NCI-H187 treated with DMSO at 0.1 percent for 48 hours (cell line): ENCODE measurements around the gene KCNN4.
"Not testable (repeated sequence)": the region's sequence is repeated elsewhere in the genome, so short reads cannot be mapped to it uniquely, and the experiment has no call there.

ENCODE experiments used
- DNase-seq: peaks from one replicate; lab custom pipeline; 2025; lab: John Stamatoyannopoulos, UW

KCNN4 gene

DNA sequence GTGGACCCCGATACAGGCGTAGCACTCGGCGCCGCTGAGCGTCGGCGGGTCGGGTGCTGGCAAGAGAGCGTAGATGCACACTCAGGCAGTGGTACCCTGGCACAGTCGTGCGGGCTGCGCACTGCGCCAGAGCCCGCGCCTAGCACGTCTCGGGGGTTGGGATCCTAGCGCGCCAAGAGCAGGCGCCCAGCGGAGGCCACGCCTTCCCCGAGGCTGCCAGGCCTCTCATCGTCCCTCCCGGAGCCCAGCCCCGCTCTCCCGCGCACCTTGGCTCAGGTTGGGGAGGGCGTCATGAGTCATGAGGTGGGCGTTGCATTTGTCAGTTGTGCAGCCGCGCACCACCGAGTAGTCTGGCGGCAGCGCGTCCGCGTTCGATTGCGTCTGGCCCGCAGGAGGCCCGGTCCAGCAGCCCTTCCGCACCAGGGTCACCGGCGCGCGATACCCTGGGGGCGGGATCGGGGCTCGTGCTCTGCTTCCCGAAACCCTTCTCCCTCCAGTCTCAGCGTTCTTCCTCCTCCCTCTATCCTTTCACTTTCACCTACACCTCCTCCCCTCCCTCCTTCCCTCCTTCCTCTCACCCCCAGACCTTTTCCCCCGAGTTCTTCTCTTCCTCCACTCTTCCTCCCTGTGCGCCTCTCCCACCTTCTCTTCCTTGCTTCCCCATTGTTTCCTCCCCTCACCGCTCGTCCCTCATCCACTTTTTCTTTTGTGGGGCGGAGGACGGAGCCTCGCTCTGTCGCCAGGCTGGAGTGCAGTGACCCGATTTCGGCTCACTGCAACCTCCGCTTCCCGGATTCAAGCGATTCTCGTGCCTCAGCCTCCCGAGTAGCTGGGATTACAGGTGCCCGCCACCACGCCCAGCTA lies 18.0 kb upstream of the KCNN4 start:
- DNase-seq: no peak

DNA sequence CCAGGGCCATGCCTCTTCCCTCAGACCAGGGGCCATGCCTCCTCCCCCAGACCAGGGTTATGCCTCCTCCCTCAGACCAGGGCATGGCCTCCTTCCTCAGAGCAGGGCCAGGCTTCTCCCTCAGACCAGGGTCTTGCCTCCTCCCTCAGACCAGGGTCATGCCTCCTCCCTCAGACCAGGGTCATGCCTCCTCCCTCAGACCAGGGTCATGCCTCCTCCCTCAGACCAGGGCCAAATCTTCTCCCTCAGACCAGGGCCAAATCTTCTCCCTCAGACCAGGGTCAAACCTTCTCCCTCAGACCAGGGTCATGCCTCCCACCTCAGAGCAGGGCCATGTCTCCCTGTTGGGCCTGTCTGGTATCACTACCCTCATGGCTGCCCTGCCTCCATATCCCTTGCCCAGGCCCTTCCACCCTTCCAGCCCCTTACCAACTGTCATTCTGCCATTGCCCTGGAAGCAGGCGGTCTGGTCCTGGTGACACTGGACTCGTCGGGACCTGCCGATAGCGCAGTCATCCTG lies 17.3 kb upstream of the KCNN4 start:
- DNase-seq: no peak

DNA sequence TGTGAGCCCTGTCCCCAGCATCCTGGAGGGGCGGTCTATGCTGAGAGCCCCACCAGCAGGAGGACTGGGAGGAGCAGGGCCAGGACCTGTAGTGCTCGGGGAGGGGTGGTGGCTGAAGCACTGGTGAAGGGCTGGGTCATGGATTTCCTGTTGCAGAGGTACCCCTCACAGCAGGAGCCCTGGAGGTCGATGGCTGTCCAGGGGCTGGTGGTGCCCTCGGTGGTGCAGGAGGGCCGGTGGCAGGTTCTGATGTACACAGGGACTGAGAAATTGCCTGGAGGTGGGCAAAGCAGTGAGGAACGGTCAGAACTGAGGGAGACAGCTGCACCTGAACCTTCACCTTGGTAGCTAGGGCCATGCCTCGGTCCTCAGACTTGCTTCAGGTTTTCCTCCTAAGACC lies 16.8 kb upstream of the KCNN4 start:
- no peak for DNase-seq

DNA sequence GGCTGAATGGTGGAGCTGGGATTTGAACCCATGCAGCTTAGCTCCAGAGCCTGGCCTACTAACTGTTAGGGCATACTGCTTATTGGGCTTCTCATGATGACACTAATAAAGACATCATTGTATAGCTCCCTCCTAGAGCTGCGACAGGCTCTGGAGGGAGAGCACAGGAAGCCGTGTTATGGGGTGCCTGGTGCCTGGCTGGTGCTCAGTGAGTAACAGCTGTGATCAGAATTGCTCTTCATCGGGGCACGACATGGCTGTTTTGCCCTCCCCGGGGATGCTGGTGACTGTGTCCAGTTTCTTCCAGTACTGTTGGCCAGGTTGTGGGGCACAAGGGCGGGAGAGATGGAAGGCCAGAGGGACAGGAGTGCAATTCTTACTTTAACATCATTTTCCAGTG lies 16.3 kb upstream of the KCNN4 start:
- DNase-seq: no peak

DNA sequence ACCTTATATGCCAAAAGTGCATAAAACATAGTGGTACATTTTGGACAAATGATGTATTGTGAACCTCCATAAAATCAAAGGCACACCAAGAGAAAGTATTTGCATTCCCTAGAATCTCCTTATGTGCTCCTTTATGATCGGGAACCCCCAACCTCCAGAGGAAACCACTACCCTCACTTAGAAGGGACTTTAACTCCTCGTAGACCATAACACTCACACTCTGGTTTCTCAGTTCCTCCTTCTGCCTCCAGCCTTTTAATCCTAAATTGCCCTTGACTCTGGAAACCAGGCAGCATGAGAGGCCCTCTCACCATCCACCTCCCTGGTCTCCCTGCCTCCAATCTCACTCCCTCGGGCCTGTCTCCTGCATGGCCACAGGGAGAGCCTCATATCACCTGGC lies 9.8 kb upstream of the KCNN4 start:
- no peak for DNase-seq

DNA sequence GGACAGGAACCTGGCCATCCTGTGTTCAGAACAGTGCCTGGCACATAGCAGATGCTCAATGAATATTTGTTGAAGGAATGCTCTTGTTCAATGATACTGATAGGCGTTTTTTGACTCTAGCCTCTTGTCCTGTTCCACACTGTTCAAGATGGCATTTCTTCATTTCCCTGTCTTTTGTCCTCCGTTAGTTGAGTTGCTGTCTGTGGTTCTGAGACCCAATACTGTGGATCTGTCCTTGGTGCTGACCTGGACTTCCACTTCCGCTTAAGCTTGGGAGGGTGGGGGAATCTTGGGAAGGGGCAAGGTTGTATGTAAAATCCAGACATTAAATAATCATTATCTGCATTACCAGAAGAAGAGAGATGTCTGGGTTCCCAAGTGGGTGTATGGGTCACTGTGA lies 8.3 kb upstream of the KCNN4 start:
- no peak for DNase-seq

DNA sequence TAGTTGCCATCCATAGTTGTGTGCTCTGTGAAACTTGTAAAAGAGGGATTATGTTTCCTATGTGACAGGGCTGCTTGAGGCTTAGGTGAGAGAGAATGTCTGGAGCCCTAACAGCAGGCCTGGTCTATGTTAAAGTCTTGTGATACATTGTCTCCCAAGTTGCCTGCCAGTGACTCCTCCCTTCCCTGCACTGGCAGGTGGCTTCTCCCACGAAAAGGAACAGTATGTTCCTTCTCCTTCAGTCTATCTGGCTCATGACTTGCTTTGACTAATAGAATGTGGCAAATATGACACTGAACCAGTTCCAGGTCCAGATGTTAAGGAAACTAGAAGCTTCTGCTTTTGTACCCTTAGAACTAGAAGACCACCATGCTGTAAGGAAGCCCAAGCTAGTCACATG lies 5.9 kb upstream of the KCNN4 start:
- no peak for DNase-seq

DNA sequence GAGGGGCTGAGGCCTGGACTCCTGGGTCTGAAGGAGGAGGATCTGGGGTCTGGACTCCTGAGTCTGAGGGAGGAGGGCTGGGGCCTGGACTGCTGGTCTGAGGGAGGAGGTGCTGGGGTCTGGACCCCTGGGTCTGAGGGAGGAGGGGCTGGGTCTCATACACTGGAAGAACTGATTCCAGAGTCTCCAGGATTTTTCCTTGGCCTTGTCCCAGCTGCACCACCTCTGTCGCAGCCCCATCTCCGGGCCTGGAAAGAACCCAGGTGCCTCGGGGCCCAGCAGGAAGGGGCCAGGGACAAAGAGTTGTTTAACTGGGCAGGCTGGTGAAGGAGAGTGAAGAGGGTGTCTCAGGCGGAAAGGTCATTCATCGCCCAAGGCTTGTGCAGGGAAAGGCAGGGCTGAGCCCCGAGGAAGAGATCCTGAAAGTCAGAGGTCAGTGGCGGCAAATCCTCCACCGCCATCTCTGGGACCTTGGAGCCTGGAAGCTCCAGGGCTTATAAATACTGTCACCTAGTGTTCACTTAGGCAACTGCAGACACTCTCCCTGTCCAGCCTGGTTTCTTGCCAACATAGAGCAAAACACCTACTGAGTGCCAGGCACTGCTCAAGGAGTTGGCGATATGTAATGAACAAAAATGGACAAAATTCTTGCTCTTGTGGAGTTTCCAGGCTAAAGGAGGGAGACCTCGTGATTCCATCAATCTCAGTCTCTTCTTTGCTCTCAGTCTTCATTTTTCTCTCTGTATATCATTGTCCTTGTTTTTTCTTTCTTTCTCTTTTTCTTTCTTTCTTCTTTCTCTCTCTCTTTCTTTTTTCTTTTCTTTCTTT lies 4.4 kb upstream of the KCNN4 start:
- DNase-seq: peak; percentile 30

DNA sequence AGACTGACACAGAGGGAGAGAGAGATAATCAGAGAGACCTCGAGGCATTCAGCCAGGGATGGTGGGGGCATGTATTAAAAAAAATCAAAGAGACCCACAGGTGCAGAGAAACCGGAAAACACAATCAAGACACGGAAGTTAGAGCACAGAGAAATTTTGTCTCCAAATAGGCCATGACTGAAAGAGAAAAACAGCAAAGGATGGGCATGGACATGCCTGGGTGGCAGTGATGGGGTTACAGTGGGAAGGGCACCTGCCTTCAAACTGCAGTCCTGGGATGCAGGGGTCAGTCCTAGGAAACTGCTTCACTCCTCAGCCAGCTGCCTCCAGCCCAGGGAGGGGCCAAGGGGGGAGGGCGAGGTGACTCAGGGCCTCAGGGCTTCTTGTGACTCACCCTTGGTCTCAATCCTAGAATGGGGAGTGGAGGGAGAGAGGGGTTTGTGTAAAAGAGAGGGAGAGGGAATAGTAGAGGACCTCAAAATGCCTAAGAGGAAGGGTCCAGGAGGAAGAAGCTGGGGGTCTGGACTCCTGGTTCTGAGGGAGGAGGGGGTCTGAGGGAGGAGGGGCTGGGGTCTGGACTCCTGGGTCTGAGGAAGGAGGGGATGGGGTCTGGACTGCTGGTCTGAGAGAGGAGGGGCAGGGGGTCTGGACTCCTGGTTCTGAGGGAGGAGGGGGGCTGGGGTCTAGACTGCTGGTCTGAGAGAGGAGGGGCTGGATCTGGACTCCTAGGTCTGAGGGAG lies 3.6 kb upstream of the KCNN4 start:
- DNase-seq: no peak

DNA sequence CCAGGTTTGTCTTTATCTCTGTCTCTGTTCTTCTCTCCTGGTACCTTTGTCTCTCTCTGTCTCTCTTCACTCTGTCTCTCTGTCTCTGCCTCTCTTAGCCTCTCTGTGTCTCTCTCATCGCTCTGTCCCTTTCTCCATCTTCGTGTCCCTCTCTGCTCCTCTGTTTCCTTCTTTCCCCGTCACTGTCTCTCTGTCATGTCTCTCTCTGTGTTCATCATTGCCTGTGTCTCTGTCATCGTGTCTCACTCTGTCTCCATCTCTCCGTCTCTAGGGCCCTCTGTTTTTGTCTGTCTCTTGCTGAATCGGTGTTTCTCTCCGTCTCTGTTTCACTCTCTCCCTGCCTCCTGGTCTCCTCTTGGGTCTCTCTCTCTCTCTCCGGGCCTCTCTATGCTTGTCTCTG lies 2.9 kb upstream of the KCNN4 start:
- DNase-seq: no peak

DNA sequence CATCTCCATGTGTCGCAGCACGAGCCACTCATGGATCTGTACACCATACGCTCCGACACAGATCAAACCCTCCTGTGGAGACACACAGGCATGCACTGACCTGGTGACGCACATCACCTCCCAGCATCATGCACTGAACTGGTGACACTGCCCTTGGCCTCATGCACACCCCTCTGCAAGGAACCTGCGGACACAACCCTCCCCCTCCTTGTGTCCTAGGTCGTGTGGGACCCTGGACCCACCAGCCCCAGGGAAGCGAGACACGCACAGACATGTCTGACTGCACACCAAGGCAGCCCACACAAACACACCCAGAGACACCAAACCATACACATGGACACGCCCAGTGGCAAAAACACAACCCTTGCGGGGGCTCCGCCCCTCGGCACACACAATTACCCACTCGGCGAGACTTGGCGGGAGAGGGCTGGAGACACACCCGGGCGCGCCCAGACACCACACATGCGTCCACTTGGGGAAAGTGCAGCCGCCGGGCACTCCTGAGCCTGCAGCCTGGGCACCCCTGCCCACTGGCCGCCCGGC lies 2.0 kb upstream of the KCNN4 start:
- no peak for DNase-seq

DNA sequence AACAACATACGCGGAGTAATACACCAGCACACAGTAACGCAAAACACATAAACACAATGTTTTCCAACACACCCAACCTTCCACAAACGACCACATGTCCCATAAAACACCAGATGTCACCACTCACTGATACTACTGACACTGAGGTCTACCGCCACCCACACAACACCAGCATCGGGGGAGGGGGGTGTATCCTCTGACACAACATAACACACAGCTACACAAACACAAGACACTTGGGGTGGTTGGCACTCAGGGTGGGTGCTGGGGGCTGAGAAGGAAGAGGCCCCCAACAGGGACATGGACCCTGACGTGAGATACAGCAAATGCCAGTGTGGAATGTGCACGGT lies 1.5 kb upstream of the KCNN4 start:
- DNase-seq: no peak

DNA sequence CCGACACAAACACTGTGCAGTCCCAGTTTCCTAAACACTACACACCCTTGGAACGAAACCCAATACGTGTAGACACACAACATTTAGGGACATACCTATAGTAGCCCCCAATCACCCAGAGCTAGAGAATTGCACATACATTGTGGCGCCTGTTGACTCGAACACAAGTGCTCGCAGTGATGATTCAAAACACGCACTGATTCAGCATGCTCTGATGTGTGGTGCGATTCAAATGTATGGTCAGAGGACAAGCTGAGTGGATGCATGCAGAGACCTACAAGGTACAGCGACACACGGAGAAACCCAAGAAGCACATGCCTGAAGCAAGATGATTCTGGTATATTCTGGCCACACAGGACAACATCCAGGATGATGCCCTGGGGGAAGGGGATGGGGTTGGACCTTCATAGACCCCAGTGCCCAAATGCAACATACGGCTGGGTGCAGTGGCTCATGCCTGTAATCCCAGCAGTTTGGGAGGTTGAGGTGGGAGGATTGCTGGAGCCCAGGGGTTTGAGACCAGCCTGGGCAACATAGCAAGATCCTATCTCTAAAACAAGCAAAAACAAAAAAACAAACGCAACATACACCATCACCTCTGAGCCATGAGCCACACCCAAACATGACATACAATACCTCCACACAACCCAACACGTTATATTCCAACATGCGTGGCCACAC lies 997 bp upstream of the KCNN4 start:
- DNase-seq: no peak

DNA sequence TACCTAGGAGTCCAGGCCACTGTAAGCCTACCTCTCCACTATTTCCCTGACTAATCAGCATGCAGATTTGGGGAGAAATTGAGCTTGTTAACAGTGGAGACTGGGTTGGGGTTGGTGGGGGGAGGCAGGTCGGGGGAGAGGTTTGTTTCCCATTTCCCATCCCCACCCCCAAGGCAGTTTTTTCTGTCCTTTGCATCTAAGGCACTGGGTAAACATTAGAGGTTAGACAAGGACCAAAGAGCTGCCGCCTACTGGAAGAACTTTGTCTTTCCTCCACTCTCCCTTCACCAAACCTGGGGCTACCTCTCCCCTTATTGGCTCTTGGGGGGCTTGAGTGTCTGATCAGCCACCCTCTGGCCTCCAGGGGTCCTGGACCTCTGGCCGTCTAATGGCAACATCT lies 953 bp downstream of the KCNN4 start:
- DNase-seq: no peak

DNA sequence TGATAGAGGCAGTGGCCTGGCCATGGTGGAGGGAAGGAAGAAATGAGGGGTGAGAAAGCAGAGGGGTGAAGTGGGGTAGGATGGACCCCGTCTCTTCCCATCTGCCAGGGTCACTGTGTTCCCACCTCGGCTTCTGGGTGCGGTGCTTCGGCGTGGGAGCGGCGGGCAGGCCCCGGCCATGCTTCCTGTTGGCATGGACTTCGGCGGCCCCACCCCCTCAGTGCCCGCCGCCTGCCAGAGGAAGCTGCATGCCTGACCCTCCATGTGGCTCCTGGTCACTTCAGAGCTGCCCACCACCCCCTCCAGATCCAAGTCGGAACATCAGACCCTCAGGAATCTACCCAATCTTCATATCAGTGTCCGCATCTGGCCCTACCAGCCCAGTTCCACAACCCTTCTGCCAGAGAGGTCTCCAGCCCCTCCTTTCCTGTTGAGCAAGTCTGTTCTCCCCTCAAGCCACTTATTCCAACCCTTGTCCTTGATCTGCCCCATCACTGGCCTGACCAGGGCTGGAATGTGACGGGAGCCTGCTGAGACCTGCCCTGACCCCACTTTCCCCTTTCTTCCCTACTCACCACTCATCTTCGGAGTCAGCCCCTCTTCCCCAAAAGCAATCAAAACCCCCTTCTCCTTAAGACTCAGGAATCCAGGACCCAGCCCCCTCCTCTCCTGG lies 1.5 kb downstream of the KCNN4 start:
- DNase-seq: no peak

DNA sequence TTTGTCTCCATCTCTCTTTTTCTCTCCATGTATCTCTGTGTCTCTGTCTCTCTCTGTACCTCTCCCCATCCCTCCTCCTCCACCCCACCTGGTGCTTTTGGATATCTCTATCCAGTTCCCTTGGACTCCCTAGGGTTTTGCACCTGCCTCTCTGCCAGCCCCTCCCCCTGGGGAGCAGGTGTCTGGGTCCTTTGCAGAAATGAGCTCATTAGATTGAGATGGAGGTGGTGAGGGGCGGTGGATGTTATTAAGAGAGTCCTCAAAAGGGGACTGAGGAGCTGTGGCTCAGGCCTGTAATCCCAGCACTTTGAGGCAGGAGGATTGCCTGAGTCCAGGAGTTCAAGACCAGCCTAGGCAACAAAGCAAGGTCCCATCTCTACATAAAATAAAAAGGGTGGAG lies 2.1 kb downstream of the KCNN4 start:
- peak; percentile 73 for DNase-seq

DNA sequence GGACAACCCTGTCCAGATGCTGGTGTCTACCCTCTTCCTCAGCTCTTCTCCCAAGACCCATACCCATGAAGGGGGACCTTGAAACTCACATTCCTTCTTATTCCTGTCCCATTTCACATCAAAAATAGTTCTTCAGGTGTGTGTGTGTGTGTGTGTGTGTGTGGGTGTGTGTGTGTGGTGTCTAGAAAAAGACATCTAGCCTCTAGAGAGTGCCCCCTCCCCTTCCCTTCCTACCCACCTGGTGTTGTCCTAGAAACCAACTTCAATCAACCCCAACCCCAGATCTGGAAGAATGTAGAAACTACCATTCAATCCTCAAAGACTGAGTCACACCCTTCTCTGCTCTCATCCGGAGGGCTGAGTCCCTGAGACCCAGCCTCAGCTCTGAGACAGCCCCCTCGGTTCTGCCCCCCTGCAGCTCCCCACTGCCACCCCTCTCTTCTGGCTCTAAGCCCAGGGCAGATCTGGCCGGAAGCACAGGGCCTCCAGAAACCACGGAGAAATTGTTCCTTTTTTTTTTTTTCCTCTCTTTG lies 3.5 kb downstream of the KCNN4 start:
- DNase-seq: no peak

DNA sequence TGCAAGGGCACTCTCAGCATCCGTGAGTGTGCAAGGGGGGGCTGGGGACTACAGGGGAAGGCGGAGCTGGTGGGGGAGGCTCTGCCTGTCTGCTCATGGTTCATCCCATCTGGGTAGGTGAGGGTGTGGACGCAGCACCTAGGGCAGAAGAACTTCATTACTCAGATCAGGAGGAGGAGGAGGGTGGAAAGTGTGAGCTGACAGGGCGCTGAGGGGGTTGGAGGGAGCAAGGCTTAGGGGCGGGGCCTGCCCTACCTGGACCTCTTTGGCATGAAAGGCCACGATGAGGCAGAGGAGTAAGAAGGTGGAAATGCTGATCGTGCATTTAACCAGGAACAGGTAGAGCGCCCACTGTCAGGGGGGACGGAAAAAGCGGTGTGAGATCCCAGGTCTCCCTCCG lies 4.5 kb downstream of the KCNN4 start:
- no peak for DNase-seq

DNA sequence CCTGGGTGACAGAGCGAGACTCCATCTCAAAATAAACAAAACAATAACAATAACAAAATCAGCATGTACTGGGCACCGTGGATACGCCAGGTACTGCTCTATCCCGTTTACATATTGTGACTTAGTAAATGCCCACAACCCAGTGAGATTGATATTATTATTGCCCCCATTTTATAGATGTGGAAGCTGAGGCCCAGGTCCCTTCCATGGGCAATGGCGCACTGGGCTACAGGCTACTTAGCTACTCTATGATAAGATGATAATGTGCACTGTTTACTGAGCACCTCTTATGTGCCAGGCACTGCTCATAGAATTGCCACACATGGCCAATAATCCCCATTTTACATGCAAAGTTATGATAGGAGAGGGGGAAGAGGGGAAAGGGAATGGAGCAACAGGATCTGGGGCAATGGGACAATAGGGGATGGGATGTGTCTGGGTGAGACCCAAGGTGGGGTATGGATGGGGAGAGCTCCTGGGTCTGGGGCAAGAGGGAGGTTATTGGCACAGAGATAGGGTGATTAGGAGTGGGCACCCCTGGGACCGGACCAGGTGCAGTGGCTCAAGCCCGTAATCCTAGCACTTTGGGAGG lies 5.4 kb downstream of the KCNN4 start:
- DNase-seq: no peak

DNA sequence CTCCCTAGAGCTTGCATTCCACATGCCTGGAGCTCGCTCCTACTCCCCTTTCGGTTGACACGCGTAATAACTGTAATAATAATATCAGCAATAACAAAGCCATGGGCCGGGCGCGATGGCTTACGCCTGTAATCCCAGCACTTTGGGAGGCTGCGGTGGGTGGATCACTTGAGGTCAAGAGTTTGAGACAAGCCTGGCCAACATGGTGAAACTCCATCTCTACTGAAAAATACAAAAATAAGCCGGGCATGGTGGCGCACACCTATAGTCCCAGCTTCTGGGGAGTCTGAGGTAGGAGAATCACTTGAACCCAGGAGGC lies 5.9 kb downstream of the KCNN4 start:
- not testable (repeated sequence) for DNase-seq
